NT2/D1 (cell line): Measurements from ENCODE around the gene LANCL3.
A peak's percentile ranks its signal among the peaks of the same experiment; 100 is the strongest.

ENCODE experiments used
- DNase-seq: peaks from one replicate; pipeline ENCODE4 v3.0.0-alpha.2; 2011; ENCODE audit warnings: low read depth, low spot score
- H3K27me3 ChIP-seq: 2 replicates; pipeline ENCODE4 v1.6.0; 2011; ENCODE audit warnings: mild to moderate bottlenecking; ENCODE audit not compliant: insufficient read length, insufficient read depth
- H3K36me3 ChIP-seq: 2 replicates; pipeline ENCODE4 v1.6.1; 2011; ENCODE audit warnings: mild to moderate bottlenecking, low read length, mixed read lengths; ENCODE audit not compliant: insufficient read depth, insufficient read length
- H3K4me1 ChIP-seq: 2 replicates; pipeline ENCODE4 v1.5.1; 2011; ENCODE audit not compliant: insufficient read depth, insufficient read length
- H3K4me3 ChIP-seq: 2 replicates; pipeline ENCODE4 v1.5.1; 2011; ENCODE audit warnings: low read depth; ENCODE audit not compliant: insufficient read length
- H3K9ac ChIP-seq: 2 replicates; pipeline ENCODE4 v1.6.0; 2011; ENCODE audit warnings: low read depth; ENCODE audit not compliant: insufficient read length
- H3K9me3 ChIP-seq: 2 replicates; pipeline ENCODE4 v1.5.1; 2011; ENCODE audit warnings: mild to moderate bottlenecking, low read length; ENCODE audit not compliant: insufficient read depth
- SUZ12 ChIP-seq: IDR thresholded peaks from 2 replicates; pipeline ENCODE4 v1.6.1; 2011; ENCODE audit not compliant: insufficient read length, insufficient read depth; ENCODE audit errors: extremely low read depth
- YY1 ChIP-seq: IDR thresholded peaks from 2 replicates; pipeline ENCODE4 v1.6.1; 2011; ENCODE audit not compliant: insufficient read length, insufficient read depth
- ZNF274 ChIP-seq: IDR thresholded peaks from 2 replicates; pipeline ENCODE4 v1.6.1; 2011; ENCODE audit warnings: mild to moderate bottlenecking, low read depth, low read length

The LANCL3 gene

GRCh38 chrX:37684973-37685372, 113.5 kb downstream of the LANCL3 start:
- TF ChIP-seq YY1 (no peak), SUZ12 (no peak), ZNF274 (no peak)
- peaks cover 16% of the 10 kb centered on the region for H3K27me3 ChIP-seq
- H3K9me3 ChIP-seq: no peaks in the 10 kb centered on the region
- no peaks in the 10 kb centered on the region for H3K36me3 ChIP-seq
- H3K4me3 ChIP-seq: peak overlapping the region; percentile 65
- peak overlapping the region; percentile 44 for H3K9ac ChIP-seq
- DNase-seq: peak; percentile 25
- no peaks in the 10 kb centered on the region for H3K4me1 ChIP-seq

- H3K9ac ChIP-seq: peak within 1 kb of the TSS; percentile 77
- DNase-seq: peak; percentile 73
These were observed 114.2 kb downstream of the LANCL3 start, which contains the start of gene XK for GRCh38 chrX:37685381-37686359. XK (plus strand) TSS chrX:37685791; CDS start chrX:37685962, 171 bp downstream.

GRCh38 chrX:37686369-37686995, 115.0 kb downstream of the LANCL3 start:
- peak overlapping the region; percentile 65 for H3K4me3 ChIP-seq
- H3K9ac ChIP-seq: peak overlapping the region; percentile 77
- TF ChIP-seq YY1 (no peak), SUZ12 (no peak), ZNF274 (no peak)
- no peaks in the 10 kb centered on the region for H3K4me1 ChIP-seq
- H3K36me3 ChIP-seq: no peaks in the 10 kb centered on the region
- H3K9me3 ChIP-seq: no peaks in the 10 kb centered on the region
- H3K27me3 ChIP-seq: peaks cover 16% of the 10 kb centered on the region
- DNase-seq: no peak

More at GRCh38 chrX:37685381-37686359, 114.2 kb downstream of the LANCL3 start, which contains the start of gene XK:
- no peak for TF ChIP-seq YY1
- no peak for TF ChIP-seq SUZ12
- no peak for TF ChIP-seq ZNF274
- peaks cover 16% of the 10 kb centered on the region for H3K27me3 ChIP-seq
- H3K4me3 ChIP-seq: peak within 1 kb of the TSS; percentile 65
- H3K36me3 ChIP-seq: no peaks in the 10 kb centered on the region
- H3K4me1 ChIP-seq: no peaks in the 10 kb centered on the region
- no peaks in the 10 kb centered on the region for H3K9me3 ChIP-seq

- H3K4me3 ChIP-seq: no peak overlapping the region
- no peaks in the 10 kb centered on the region for H3K9me3 ChIP-seq
- no peaks in the 10 kb centered on the region for H3K4me1 ChIP-seq
- TF ChIP-seq YY1 (no peak), SUZ12 (no peak), ZNF274 (no peak)
- H3K36me3 ChIP-seq: no peaks in the 10 kb centered on the region
- DNase-seq: no peak
- peaks cover 16% of the 10 kb centered on the region for H3K27me3 ChIP-seq
- H3K9ac ChIP-seq: no peak overlapping the region
These were observed 115.5 kb downstream of the LANCL3 start for GRCh38 chrX:37686996-37687395.

DNA sequence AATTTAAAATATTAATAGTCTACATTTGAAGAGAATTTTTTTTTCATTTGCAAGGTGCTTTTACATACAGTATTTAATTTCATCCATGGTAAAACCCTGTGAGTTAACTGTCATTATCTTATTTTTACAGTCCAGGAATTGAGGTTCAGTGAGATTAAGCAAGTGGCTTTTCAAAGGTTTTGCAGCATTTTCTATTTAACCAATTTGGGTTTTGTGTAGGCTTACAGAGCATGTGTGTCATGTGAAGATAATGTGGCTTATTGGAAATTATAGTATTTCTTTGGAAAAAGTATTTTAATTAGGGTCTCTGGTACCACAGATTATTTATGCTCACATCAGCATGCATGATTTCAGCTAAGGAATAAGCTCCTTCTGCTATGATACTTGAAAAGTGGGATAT, 118.7 kb downstream of the LANCL3 start:
- no peak for DNase-seq
- Histone ChIP-seq H3K9ac (no peak overlapping the region), H3K9me3 (no peaks in the 10 kb centered on the region), H3K4me1 (no peaks in the 10 kb centered on the region), H3K36me3 (no peaks in the 10 kb centered on the region), H3K4me3 (no peak overlapping the region), H3K27me3 (peaks cover 16% of the 10 kb centered on the region)
- TF ChIP-seq YY1 (no peak), ZNF274 (no peak), SUZ12 (no peak)

DNA sequence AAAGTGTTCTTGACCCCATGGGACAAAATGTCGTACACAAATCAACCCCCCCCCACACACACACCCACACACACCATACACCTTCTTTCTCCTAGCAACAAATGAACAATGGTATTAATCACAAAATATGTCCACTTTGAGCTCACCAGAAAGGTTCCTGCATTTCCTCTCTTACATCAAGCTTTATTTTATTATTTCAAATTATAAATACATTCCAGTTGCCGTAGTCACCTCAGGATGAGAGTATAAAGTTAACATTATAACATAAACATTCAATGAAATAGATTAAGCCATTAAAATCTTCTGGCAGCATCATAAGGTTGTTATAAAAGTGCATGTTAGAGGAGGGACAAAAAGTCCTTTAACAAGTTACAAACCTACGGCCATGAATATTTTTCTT, 121.5 kb downstream of the LANCL3 start:
- H3K9ac ChIP-seq: no peak overlapping the region
- no peaks in the 10 kb centered on the region for H3K9me3 ChIP-seq
- DNase-seq: no peak
- no peak for TF ChIP-seq ZNF274
- no peak for TF ChIP-seq YY1
- TF ChIP-seq SUZ12: no peak
- no peaks in the 10 kb centered on the region for H3K4me1 ChIP-seq
- no peak overlapping the region for H3K4me3 ChIP-seq
- H3K36me3 ChIP-seq: no peaks in the 10 kb centered on the region
- H3K27me3 ChIP-seq: no peaks in the 10 kb centered on the region

GRCh38 chrX:37697169-37697760, 125.8 kb downstream of the LANCL3 start:
- TF ChIP-seq ZNF274 (no peak), SUZ12 (no peak), YY1 (no peak)
- DNase-seq: no peak
- Histone ChIP-seq H3K36me3 (no peaks in the 10 kb centered on the region), H3K4me3 (no peak overlapping the region), H3K9ac (no peak overlapping the region), H3K27me3 (no peaks in the 10 kb centered on the region), H3K4me1 (no peaks in the 10 kb centered on the region), H3K9me3 (no peaks in the 10 kb centered on the region)
